HG03565 (cell line): ENCODE data around the gene HMOX2.
A peak's percentile ranks its signal among the peaks of the same experiment; 100 is the strongest.

Experiments
- ATAC-seq: cut with Tn5 transposase; IDR thresholded peaks from one replicate; pipeline ENCODE4 v1.9.1; 2021; ENCODE audit warnings: mild to moderate bottlenecking, moderate library complexity; ENCODE audit not compliant: unreplicated experiment

Gene HMOX2

DNA sequence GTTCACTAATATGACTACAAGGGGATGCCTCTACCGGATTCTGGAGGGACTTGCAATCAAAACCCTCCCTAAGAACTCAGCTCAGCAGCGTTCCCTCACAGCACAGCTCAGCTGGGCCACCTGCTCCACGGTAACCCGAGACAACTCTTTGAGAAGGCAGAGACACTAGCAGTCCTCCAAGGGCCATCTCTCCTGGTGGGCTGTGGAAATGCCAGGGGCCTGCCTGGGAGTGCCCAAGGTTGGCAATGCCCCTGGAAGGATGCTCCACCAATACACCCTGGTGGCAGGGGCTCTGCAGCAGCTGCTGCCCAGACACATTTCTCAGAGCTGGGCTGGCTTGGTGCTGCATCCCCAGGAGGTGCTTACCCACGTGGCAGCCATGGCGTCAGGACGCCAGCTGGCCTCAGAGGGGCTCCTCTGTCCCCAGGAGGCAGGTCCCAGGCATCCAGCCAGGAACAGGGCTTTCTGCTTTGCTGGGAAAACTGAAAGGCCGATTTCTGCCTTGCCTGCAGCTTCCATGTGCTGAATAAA, 45.9 kb downstream of the HMOX2 start:
- ATAC-seq: no peak

- ATAC-seq: no peak
These were observed 47.5 kb downstream of the HMOX2 start for GRCh38 chr16:4523686-4524085.

DNA sequence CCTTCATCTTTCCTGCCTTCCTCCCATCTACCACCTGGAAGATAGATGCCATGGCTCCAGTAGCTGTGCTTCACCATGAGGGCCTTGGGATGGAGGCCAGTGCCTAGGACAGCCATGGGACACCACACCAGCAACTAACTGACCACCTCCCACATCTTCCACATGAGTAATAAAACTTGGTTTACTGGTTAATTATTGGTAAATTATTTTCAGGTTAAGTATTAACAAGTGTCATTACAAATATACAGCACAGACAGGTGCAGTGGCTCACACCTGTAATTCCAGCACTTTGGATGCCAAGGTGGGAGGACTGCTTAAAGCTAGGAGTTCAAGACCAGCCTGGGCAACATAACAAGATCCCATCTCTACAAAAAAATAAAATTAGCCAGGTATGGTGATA, 48.4 kb downstream of the HMOX2 start:
- ATAC-seq: no peak

DNA sequence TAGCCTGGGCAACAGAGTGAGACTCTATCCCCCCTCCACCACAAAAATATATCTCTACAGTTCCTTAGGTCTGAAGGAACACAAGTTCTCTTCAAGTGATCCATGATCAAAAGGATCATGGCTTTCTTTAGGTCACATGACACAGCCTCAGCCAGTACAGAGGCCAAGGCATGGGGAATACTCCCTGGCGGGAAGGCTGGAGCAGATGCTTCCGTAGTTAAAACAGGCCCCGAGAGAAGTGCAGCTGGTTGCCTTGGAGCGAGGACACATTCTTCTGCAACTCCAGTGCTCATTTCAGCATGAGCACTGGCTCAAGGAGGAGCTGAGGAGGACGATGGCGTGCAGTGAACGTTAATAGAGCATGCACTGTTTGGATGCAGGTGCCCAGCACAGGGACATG, 48.9 kb downstream of the HMOX2 start:
- no peak for ATAC-seq

DNA sequence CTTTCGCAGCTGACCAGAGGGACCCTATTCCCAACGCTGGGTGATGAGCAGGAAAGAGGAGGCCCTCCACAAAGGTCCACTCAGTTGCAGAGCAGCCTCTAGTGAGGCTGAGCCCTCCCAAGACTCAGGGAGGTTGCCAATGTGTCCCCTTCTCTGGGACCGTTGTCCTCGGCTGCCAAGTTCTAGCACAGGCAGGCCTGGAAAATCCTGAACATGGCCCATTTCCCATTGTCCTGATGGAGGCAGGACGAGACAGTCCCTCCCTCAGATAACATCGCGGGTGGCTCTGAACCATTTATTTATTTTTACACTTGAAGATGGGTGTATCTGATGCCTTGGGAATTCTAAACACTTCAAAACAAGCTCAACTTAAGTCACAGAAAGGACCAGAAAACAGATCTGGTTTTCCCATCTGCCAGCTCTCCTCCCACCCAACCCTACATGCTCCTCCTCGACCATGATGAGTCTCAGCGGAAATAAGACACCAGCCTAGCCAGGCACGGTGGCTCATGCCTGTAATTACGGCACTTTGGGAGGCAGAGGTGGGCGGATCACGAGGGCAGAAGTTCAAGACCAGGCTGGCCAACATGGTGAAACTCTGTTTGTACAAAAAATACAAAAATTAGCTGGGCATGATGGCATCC, 49.6 kb downstream of the HMOX2 start:
- no peak for ATAC-seq

DNA sequence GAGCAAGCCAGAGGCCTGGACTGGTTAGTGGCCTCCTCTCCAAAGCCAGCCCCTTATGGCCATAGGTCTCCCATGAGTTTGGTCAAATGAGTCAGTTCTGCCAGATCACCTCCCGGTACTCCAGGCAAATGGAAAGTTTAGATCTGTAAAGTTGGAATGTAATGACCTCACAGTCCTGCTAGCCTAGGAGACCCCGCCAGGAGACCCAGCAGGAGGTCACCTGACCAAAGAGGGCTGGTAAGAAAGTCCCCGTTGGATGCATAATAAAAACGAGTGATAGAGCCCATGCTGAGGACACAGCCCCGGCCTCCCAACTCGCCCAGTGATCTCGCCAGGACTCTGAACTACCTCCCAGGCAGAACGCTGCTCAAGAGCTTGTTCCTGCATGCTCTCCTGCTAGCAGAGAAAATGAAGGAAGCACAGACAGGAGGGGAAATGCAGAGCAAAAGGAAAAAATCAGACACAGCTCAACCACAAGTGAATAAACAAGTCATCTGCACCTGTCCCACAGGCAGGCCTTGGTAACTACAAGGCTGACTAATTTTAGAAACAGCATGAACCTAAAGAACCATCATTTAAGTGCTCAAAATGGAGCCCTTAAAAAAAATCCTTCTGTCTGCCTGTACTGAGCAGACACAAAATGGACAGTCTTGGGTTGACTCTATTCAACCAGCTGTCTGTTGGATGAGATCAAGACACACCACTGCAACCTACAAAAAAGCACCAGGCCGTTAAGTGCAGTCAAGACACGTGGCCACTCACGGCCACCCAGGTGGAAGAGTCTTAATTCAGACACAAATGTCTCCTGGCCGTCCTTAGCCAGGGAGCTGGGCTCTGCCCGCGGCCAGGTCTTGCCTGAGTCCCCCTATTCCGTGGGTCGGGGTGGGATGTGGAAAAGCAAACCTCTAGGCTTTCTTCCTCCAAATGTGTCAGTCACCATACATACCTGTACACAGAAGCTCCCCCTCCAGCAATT, 53.2 kb downstream of the HMOX2 start:
- no peak for ATAC-seq

DNA sequence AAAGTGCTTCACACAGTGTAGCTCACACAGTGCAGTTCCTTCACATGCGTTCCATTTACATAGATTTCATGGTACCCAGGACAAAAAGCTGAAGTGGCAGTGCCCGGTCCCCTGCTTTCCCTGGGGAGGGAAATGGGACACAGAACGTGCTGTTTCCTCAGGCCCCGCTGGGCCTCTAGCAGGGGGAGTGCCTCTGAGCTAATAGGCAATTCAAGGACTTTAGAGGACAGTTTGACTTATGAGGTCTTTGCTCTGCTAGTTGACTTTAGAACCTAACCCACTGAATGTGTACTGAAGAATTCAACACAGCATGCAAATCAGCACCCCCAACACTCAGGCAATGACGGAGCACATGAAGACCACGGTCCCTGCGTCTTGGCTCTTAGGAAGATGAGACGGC, 55.6 kb downstream of the HMOX2 start:
- no peak for ATAC-seq

GRCh38 chr16:4532238-4532637, 56.0 kb downstream of the HMOX2 start:
- no peak for ATAC-seq

DNA sequence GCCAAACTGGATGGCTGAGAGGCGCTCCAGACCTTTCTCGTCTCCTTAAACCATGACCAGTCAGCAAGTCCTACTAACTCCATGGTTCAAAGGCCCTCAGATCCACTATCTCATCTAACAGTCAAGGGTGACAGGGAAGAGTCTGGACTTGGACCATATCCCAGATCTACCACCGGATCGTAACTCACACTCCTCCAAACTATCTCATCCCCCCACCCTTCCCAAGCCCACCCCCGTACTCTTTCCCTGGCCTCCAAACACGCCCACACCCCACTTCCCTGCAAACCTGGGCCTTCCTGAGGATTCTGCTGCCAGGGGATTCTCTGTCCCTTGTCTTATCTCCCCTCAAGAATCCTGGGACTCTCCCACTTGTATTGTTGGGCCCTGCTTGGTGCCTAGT, 57.3 kb downstream of the HMOX2 start:
- no peak for ATAC-seq

DNA sequence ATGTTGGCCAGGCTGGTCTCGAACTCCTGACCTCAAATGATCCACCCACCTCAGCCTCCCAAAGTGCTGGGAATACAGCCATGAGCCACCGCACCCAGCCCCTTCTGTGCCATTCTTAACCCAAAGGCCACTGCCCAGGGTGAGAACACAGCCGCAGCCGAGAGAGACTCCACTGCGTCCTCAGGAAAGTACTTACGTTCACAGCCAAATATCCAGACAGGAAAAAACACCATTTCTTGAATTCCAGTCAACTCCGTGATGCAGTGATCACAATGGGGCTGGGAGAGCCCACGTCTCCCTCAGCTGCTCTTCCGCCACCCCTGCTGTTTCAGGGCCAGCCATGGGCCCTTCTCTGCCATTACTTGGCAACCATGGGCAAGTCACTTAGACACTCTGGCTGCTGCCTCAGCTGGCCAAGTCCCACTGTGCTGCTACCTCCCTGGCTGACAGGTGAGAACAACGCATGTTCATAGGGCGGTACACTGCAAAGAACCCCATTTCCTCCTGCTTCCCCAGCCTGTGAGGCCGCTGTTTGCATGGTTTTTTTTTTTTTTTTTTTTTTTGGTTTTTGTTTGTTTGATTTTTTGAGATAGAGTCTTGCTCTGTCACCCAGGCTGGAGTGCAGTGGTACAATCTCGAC, 58.1 kb downstream of the HMOX2 start:
- ATAC-seq: no peak

DNA sequence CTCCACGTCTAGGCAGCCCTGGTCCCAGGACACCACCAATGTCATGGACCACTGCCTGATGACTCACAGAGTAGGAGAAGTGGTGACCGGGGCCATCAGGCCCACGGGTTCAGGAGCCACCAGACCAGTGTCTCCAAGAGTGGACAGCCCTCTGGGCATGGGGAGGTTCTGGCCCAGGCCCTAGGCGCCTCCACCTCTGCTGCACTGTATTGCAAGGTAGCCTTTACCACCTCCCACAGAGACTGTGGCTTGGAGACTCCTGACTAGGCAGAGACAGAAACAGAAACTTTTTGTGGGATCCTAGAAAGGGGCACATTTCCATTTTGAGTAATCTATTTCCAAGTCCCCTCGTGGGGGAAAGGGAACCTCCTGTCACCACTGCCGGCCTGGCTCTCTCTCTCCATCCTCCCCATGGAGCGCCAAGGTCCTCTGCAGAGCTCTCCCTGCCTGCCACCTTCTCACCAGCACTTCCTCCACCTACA, 59.5 kb downstream of the HMOX2 start:
- no peak for ATAC-seq

DNA sequence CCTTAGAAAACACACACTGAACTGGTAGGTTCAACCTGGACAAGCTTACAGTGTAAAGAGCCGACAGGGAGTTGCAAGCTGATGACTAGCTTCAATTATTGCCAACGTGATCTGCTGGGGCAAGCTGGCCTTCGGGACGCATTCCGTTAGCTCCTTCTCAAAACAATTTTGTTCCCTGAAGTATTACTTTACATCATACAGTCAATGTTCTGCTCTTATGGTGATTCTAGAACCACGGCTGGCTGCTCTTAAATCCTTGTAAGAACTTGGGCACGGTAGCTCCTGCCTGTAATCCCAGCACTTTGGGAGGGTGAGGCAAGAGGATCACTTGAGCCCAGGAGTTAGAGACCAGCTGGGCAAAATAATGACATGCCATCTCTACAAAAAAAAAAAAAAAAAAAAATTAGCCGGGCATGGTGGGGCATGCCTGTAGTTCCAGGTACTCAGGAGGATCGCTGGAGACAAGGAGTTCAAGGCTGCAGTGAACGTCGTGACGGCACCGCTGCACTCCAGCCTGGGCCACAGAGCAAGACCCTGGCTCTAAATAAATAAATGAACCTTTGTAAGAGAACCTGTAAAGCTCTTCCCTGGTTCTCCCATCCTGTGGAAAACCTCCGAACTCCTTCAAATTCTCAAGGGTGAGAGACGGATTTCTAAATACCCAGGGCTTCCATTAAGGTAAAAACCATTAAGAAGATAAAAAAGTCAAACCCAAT, 60.4 kb downstream of the HMOX2 start:
- ATAC-seq: no peak

GRCh38 chr16:4537376-4538343, 61.5 kb downstream of the HMOX2 start:
- no peak for ATAC-seq

DNA sequence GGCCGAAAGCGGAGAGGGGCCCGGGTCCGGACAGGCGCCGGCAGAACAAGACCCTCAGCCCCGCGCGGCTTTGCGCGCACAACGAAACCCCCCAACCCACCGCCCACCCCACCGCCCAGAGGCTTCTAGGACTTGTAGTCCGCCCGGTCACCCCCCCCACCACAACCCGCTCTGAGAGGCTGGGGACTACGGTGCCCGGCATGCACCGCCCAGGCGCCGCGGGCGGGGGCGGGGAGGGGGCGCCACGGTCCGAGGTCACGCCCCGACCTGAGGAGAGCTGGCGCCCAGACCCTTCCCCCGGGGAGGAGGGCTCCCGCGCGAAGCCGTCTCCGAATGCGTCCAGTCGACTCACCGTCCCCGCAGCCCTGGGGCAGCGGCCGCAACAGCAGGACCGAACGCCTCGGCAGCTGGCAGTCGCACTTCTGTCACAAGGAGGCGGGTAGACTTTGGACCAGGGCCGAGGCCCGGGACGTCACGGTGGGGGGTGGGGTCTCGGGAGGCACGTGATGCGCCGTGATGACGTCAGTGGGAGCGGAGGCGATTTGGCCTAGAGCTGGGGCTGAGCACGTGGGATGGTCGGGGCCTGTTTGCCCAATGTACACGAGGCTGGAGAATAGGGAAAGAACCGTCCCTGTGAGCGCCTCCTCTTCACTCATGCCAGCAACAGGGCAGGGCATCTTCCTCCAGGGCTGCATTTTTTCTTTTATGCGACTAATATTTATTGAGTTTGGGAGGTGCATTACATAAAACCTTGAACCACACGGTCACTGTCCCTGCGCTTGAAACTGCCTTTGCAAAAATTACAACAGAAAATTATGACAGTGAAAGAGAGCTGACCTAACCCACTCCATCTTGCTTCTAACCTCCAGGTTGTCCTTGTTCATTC, 62.4 kb downstream of the HMOX2 start, which contains the start of gene CDIP1:
CDIP1 (minus strand) TSS at position 424 of the 886 bp plus-strand sequence. CDS start 24,643 bp downstream, outside the sequence.
- ATAC-seq: peak; percentile 58

DNA sequence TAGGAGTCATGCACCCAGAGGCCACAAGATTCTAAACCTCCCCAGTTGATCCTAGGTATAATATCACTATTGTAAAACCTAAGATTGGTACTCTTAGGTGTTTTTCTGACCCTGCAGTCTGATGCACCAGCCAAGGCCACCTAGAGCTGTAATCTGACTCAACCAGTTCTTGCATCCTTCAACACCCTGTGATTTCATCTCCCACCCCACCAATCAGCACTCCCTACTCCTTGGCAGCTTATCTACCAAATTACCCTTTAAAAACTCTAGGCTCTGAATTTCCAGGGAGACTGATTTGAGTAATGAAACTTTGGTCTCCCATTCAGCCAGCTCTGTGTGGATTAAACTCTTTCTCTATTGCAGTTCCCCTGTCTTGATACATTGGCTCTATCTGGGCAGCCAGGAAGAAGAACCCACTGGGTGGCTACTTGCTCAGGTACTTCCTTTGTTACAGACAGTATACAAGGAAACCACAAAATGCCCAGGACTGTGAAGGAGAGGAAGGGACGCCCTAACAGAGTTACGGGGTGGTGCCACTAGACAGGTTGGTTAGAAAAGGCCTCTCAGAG, 63.6 kb downstream of the HMOX2 start:
- no peak for ATAC-seq

- ATAC-seq: no peak
These were observed 68.3 kb downstream of the HMOX2 start for GRCh38 chr16:4544473-4544872.

DNA sequence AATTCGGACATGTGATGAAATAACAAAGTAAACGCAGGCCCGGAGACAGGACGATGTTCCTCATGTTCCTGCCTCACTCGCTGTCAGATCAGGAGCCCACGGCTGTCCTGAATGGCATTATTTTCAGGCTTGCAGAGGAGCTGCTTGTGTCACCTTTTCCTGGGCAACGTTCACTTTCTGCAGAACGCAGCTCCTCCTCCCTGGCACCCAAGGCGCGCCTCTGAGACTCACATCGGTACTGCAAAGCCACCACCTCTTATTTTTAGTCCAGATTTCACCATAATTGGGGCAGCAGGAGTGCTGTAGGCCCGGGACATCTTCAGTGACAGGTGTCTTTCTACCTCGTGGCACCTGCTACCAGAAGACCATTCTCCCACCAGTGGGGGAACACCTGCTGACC, 71.9 kb downstream of the HMOX2 start:
- ATAC-seq: no peak

GRCh38 chr16:4550591-4550990, 74.4 kb downstream of the HMOX2 start:
- ATAC-seq: no peak
